HCT116 (cell line): ENCODE measurements around the gene FYCO1.

ENCODE experiments used
- ATF3 ChIP-seq: IDR thresholded peaks from 2 replicates; pipeline ENCODE4 v1.6.1; 2012
- CEBPB ChIP-seq: IDR thresholded peaks from 2 replicates; pipeline ENCODE4 v1.6.1; 2012; ENCODE audit warnings: low read depth
- CTCF ChIP-seq, 3 experiments: fragments of 200-600 bp in 1 of 3; sonication (generic) in 1 of 3; IDR thresholded peaks in 2 of 3; conservative IDR thresholded peaks in 1 of 3; 2 replicates each; pipeline ENCODE4 v1.5.1; 2012 to 2017; ENCODE audit warnings: low read depth in 2 of 3, low read length in 2 of 3, antibody characterized with exemption in 1 of 3, borderline replicate concordance in 1 of 3, control low read depth in 1 of 3, mild to moderate bottlenecking in 1 of 3, mixed read lengths in 1 of 3, mixed run types in 1 of 3, moderate library complexity in 1 of 3; ENCODE audit not compliant: insufficient read depth in 1 of 3
- EZH2 ChIP-seq: fragments of 200-600 bp; sonication (generic); IDR thresholded peaks from 2 replicates; pipeline ENCODE4 v1.6.1; 2017; ENCODE audit warnings: antibody characterized with exemption, mixed run types
- POLR2A ChIP-seq: IDR thresholded peaks from 2 replicates; pipeline ENCODE4 v1.7.0; 2011; ENCODE audit warnings: borderline replicate concordance; ENCODE audit not compliant: insufficient read depth, insufficient read length; ENCODE audit errors: extremely low read depth
- POLR2AphosphoS5 ChIP-seq: IDR thresholded peaks from 2 replicates; pipeline ENCODE4 v1.6.1; 2011; ENCODE audit warnings: mild to moderate bottlenecking, low read depth, low read length, moderate library complexity
- SIN3A ChIP-seq: IDR thresholded peaks from 2 replicates; pipeline ENCODE4 v1.6.1; 2012; ENCODE audit warnings: low read depth
- TCF7L2 ChIP-seq: IDR thresholded peaks from 2 replicates; pipeline ENCODE4 v1.7.0; 2011; ENCODE audit warnings: borderline replicate concordance, inconsistent platforms; ENCODE audit not compliant: insufficient read depth, insufficient read length; ENCODE audit errors: extremely low read depth
- ZFX ChIP-seq: fragments of 450-650 bp; IDR thresholded peaks from 2 replicates; pipeline ENCODE4 v1.6.1; 2017

GRCh38 chr3:45955017-45955647 lies 40.5 kb downstream of the FYCO1 start:
- TF ChIP-seq TCF7L2 (no peak), CEBPB (no peak), CTCF (IDR thresholded peaks at IDR 0.05 in 2 of 3, conservative IDR thresholded peaks at IDR 0.05 in 1 of 3; ENCODE audit: borderline replicate concordance in 1 of 3, insufficient read depth in 1 of 3, low read depth in 2 of 3, low read length in 2 of 3) (no peak), POLR2A (no peak), ZFX (no peak), ATF3 (no peak), POLR2AphosphoS5 (no peak), SIN3A (no peak), EZH2 (no peak)
